ENCODE measurements around the gene PLCB1.

GRCh38 chr20:8912731-8913130 is 780.7 kb downstream of the PLCB1 start:
- TF ChIP-seq GATA2 (IDR thresholded peaks at IDR 0.05; ENCODE audit: low read depth, low read length) (no peak), GATA3 (IDR thresholded peaks at IDR 0.05; ENCODE audit: low read depth, low read length) (no peak)
